ENCODE data around the gene ACAD8. TPM values are rescaled to one million over a fixed set of nuclear protein-coding genes. Genes with fewer than 3 reads are reported as not detected.

ACAD8 gene
- total and polyA plus RNA-seq, 11 donors: 21.0 to 48.2 (median 37.1) TPM

DNA sequence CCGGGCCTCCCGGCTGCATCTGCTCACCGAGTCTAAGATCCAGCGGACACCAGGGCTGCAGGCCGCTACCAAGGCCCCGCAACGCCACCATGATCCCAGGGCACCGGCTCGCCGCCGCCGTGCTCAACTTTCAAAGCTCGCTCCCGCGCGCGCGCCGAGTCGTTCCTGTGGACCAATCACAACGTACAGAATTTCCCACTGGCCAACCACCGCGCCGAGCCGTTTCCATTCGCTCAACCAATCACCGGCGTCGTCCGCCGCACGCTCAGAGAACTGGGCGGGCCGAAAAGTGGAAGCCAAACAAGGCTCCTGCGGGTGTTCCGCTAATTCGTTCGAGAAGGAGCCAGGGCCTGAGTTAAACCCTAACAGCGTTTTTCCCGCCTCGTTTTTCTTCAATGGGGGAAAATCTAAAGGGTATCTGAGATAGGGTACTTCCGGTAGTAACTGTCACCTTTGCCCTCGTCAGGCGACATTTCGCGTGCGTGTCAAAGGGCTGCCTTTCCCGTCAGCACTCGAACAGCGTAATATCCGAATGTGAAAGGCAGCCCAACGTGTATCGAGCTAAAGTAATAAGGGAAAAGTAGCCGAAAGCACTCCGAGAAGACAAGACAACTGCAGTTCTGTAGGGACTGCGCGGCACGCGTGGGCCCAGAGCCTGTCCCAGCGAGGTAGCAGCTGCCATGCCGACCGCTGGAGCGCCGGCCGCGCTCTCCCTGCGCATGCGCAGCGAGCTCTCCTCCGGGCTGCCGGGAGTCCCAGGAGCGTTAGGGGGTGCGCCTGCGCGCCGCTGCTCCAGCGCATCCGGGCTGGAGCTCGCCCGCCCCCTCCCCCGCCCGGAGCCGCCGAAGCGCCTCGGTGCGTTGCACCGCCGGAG lies 29.3 kb upstream of the ACAD8 start, which contains the start of the genes NCAPD3 and VPS26B:
TSS of gene NCAPD3 (minus strand) at position 132 of the 874 bp plus-strand sequence. CDS start at position 91, 41 bp downstream.
TSS of gene VPS26B (plus strand) at position 836 of the 874 bp plus-strand sequence. CDS start 452 bp downstream, outside the sequence.
- Histone ChIP-seq H3K4me3 (peak within 1 kb of the TSS; percentile 64 to 95 (median 78)), H3K27me3 (no peaks in the 10 kb centered on the region), H3K4me1 (peaks cover 4 to 47% (median 35%) of the 10 kb centered on the region in 12 donors), H3K36me3 (peaks cover 0 to 19% (median 15%) of the 10 kb centered on the region in 9 donors), H3K9me3 (no peaks in the 10 kb centered on the region), H3K27ac (peak within 1 kb of the TSS; percentile 90 to 98 (median 94))
- ATAC-seq (peak; percentile 91 to 97 (median 94)), DNase-seq (peak; percentile 97 to 98 (median 97))
- intact Hi-C loops (cut with DNase I): loop anchor here in 3 of 10 donors (1.0 to 10.0 kb wide), 5 partner anchors 29 to 269 kb away; partner anchors contain the start of genes ACAD8 (in 3 of the 3), THYN1 (in 3 of the 3) and IGSF9B (in 1 of the 3)
- 0% methylated on average over 45 to 89 of the region's 89 CpGs for WGBS, 4 donors
- TF ChIP-seq POLR2A (IDR thresholded peaks at IDR 0.05): peak; percentile 29 to 95
- TF ChIP-seq, protein P1, sequence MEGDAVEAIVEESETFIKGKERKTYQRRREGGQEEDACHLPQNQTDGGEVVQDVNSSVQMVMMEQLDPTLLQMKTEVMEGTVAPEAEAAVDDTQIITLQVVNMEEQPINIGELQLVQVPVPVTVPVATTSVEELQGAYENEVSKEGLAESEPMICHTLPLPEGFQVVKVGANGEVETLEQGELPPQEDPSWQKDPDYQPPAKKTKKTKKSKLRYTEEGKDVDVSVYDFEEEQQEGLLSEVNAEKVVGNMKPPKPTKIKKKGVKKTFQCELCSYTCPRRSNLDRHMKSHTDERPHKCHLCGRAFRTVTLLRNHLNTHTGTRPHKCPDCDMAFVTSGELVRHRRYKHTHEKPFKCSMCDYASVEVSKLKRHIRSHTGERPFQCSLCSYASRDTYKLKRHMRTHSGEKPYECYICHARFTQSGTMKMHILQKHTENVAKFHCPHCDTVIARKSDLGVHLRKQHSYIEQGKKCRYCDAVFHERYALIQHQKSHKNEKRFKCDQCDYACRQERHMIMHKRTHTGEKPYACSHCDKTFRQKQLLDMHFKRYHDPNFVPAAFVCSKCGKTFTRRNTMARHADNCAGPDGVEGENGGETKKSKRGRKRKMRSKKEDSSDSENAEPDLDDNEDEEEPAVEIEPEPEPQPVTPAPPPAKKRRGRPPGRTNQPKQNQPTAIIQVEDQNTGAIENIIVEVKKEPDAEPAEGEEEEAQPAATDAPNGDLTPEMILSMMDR (IDR thresholded peaks at IDR 0.05): no peak

DNA sequence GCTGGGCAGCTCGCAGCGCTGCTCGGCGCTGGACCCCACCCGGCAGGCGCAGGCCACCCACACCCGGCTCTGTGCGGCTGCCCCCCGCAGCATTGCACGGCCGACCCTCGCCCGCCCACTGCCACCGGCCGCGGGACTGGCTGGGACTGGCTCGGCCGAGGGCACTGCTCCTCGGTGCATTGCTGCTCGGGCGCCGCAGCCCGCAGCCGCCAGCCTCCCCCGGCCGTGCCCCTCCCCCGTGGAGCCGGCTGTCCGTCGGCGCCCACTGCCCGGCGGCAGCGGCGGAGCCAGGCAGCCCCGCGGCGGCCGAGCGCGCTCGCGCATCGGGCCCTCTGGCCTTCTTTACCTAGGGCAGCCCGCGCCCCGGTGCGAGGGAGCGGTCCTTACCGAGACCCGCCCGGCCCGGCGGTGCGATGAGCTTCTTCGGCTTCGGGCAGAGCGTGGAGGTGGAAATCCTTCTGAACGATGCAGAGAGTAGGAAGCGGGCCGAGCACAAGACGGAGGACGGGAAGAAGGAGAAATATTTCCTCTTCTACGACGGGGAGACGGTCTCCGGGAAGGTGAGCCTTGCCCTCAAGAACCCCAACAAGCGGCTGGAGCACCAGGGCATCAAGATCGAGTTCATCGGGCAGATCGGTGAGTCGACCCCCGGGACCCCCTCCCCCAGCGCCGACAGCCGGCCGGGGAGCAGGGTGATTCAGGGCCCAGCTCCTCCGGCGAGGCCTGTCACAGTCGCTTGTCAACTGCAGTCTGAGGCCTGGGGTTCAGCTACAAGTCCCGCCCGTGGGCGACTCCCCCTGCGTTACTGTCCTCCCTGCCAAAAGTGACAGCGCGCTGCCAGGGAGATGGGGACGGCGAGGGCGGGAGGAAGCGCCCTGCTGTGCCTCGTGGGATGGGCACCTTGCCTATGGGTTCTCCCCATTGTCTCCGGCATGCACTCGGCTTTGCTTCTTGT lies 28.4 kb upstream of the ACAD8 start:
- Histone ChIP-seq H3K4me1 (peaks cover 4 to 56% (median 44%) of the 10 kb centered on the region in 12 donors), H3K27me3 (no peaks in the 10 kb centered on the region), H3K36me3 (peaks cover 0 to 10% (median 6%) of the 10 kb centered on the region in 9 donors), H3K9me3 (no peaks in the 10 kb centered on the region), H3K27ac (peak overlapping the region; percentile 90 to 98 (median 94)), H3K4me3 (peak overlapping the region; percentile 64 to 95 (median 78))
- intact Hi-C loops (cut with DNase I): loop anchor here in 3 of 10 donors (1.0 to 10.0 kb wide), 5 partner anchors 28 to 270 kb away; partner anchors contain the start of genes ACAD8 (in 3 of the 3), THYN1 (in 3 of the 3) and IGSF9B (in 1 of the 3)
- ATAC-seq (peak; percentile 28 to 68 (median 60)), DNase-seq (peak; percentile 75 to 83 (median 82))
- WGBS, 4 donors: 0 to 3% (median 1%) methylated on average over 6 to 93 of the region's 93 CpGs
- TF ChIP-seq, protein P1 (IDR thresholded peaks at IDR 0.05): no peak
- TF ChIP-seq POLR2A (IDR thresholded peaks at IDR 0.05): peak in 1 of 2 donors; percentile 74

DNA sequence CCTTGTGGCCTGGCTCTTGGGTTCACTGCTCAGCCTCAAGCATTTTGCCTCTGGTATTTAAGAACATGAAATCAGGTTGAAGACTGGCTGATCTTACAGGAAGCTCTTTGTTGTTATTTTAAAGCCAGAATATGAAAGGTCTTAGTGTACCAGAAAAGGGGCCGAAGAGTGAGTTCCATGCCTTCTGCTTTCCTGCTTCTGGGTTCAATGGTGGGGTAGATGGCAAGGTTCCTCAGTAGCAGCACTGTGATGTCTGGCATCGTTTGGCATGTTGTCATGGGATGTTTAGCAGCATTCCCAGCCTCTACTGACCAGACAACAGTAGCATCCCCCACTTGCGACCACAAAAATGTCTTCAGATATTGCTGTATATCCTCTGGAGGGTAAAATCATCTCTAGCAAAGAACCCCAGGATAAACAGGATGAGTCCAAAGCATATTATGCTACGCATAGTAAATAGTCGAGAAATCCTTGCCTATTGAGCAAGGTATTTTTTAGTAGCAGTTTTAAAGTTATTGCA lies 26.5 kb upstream of the ACAD8 start:
- no peaks in the 10 kb centered on the region for H3K9me3 ChIP-seq
- peak overlapping the region in 5 of 12 donors; percentile 9 to 95 (median 64) for H3K4me3 ChIP-seq
- DNase-seq: no peak
- H3K36me3 ChIP-seq: peaks cover 0 to 4% (median 0%) of the 10 kb centered on the region in 9 donors
- peaks cover 4 to 73% (median 57%) of the 10 kb centered on the region in 12 donors for H3K4me1 ChIP-seq
- intact Hi-C loops (cut with DNase I): loop anchor here in 2 of 10 donors (10.0 kb wide), 2 partner anchors 182 to 272 kb away; partner anchors contain the start of gene IGSF9B (in 1 of the 2)
- ATAC-seq: no peak
- H3K27ac ChIP-seq: no peak overlapping the region
- H3K27me3 ChIP-seq: no peaks in the 10 kb centered on the region
- 81 to 85% (median 83%) methylated on average over 5 of the region's 5 CpGs for WGBS, 4 donors
- TF ChIP-seq POLR2A (IDR thresholded peaks at IDR 0.05): no peak
- TF ChIP-seq, protein P1 (IDR thresholded peaks at IDR 0.05): no peak
